Liver (tissue), 9 donors: Measurements from ENCODE around the gene PARP15. TPM values are rescaled to one million over a fixed set of nuclear protein-coding genes. Genes with fewer than 3 reads are reported as not detected.

Source experiments
- DNase-seq: peaks from one replicate; pipeline ENCODE4 v3.0.0-alpha.2; 2017; ENCODE audit warnings: low spot score
- H3K27ac ChIP-seq, 2 donors: one replicate each; pipeline ENCODE4 v1.7.0; 2013; ENCODE audit warnings: inconsistent platforms in 2 of 2, low read length in 2 of 2, control low read depth in 1 of 2, low read depth in 1 of 2, mild to moderate bottlenecking in 1 of 2
- H3K27me3 ChIP-seq, 4 donors: one replicate each; pipeline versions ENCODE4 v1.6.1 to v1.7.0; 2013; ENCODE audit warnings: low read length in 3 of 4, inconsistent platforms in 1 of 4, mild to moderate bottlenecking in 1 of 4, moderate library complexity in 1 of 4; ENCODE audit not compliant: control insufficient read depth in 4 of 4, insufficient read depth in 4 of 4
- H3K36me3 ChIP-seq, 4 donors: one replicate each; pipeline versions ENCODE4 v1.6.1 to v1.7.0; 2013; ENCODE audit warnings: low read length in 3 of 4, mild to moderate bottlenecking in 3 of 4, low read depth in 1 of 4, moderate library complexity in 1 of 4; ENCODE audit not compliant: control insufficient read depth in 4 of 4, insufficient read depth in 3 of 4
- H3K4me1 ChIP-seq, 4 donors: one replicate each; pipeline versions ENCODE4 v1.6.1 to v1.7.0; 2013; ENCODE audit warnings: low read length in 3 of 4, mild to moderate bottlenecking in 3 of 4, moderate library complexity in 1 of 4; ENCODE audit not compliant: control insufficient read depth in 4 of 4, insufficient read depth in 4 of 4
- H3K4me3 ChIP-seq, 3 donors: one replicate each; pipeline versions ENCODE4 v1.6.1 to v1.7.0; 2013; ENCODE audit warnings: low read length in 3 of 3, control low read depth in 1 of 3, low read depth in 1 of 3, mild to moderate bottlenecking in 1 of 3
- H3K9ac ChIP-seq, 2 donors: one replicate each; pipeline ENCODE4 v1.7.0; 2013; ENCODE audit warnings: low read length in 2 of 2, mild to moderate bottlenecking in 2 of 2, moderate library complexity in 2 of 2, control low read depth in 1 of 2, low read depth in 1 of 2
- H3K9me3 ChIP-seq, 4 donors: one replicate each; pipeline versions ENCODE4 v1.6.1 to v1.7.0; 2013; ENCODE audit warnings: low read length in 3 of 4; ENCODE audit not compliant: control insufficient read depth in 4 of 4
- EGR1 ChIP-seq, 2 donors: IDR thresholded peaks; 2 replicates each; pipeline ENCODE4 v1.6.1; 2016 to 2018; ENCODE audit warnings: antibody characterized with exemption in 2 of 2, low read depth in 2 of 2
- FOXA1 ChIP-seq: IDR thresholded peaks from 2 replicates; pipeline ENCODE4 v1.6.1; 2016; ENCODE audit warnings: antibody characterized with exemption
- FOXA2 ChIP-seq: IDR thresholded peaks from 2 replicates; pipeline ENCODE4 v1.6.1; 2016; ENCODE audit warnings: antibody characterized with exemption
- GABPA ChIP-seq, 2 donors: IDR thresholded peaks in 1 of 2; conservative IDR thresholded peaks in 1 of 2; 2 replicates each; pipeline ENCODE4 v1.6.1; 2016; ENCODE audit warnings: antibody characterized with exemption in 2 of 2, mild to moderate bottlenecking in 1 of 2, moderate library complexity in 1 of 2
- JUND ChIP-seq, 2 donors: IDR thresholded peaks; 2 replicates each; pipeline ENCODE4 v1.6.1; 2016; ENCODE audit warnings: antibody characterized with exemption in 2 of 2
- NR2F2 ChIP-seq: IDR thresholded peaks from 2 replicates; pipeline ENCODE4 v1.6.1; 2016; ENCODE audit warnings: antibody characterized with exemption
- RAD21 ChIP-seq, 2 donors: IDR thresholded peaks; 2 replicates each; pipeline ENCODE4 v1.6.1; 2016; ENCODE audit warnings: antibody characterized with exemption in 2 of 2, mild to moderate bottlenecking in 2 of 2
- SP1 ChIP-seq: IDR thresholded peaks from 2 replicates; pipeline ENCODE4 v1.6.1; 2018; ENCODE audit warnings: antibody characterized with exemption, mild to moderate bottlenecking
- TAF1 ChIP-seq: conservative IDR thresholded peaks from 2 replicates; pipeline ENCODE4 v1.6.1; 2016; ENCODE audit warnings: antibody characterized with exemption, mild to moderate bottlenecking
- YY1 ChIP-seq: IDR thresholded peaks from 2 replicates; pipeline ENCODE4 v1.6.1; 2016; ENCODE audit warnings: antibody characterized with exemption, mild to moderate bottlenecking
- WGBS: extraction: QIAGEN DNeasy Blood & Tissue Kit; methylation state at CpG from one replicate; pipeline ENCODE4 v1.1.7; 2013; 5-methylcytosine and 5-hydroxymethylcytosine counted together
- polyA plus RNA-seq, 2 donors: library from polyadenylated mRNA; stranded (reverse) in 1 of 2; unstranded in 1 of 2; fragments of 200-250 nt in 1 of 2; fragments of >200 nt in 1 of 2; fragmentation: Nextera tagmentation in 1 of 2; extraction: Ambion mirVana in 1 of 2; gene quantifications; one replicate each; pipeline versions ENCODE4 v1.2.1 to v1.2.3, GENCODE V29; 2013 to 2015
- total RNA-seq, 2 donors: library from RNA; depleted of rRNA; stranded (reverse); fragments of >200 nt; gene quantifications; one replicate each; pipeline ENCODE4 v1.2.3, GENCODE V29; 2014
- TF ChIP-seq, protein P1 (sequence below): IDR thresholded peaks from 2 replicates; pipeline ENCODE4 v1.6.1; 2016; ENCODE audit warnings: antibody characterized with exemption
- TF ChIP-seq, protein P2 (sequence below): fragments of 150-350 bp; IDR thresholded peaks from 2 replicates; pipeline ENCODE4 v1.5.1; 2017; ENCODE audit warnings: improper control_type of control experiment, low read depth, low read length; ENCODE audit not compliant: missing input control
- TF ChIP-seq, protein P3 (sequence below): IDR thresholded peaks from 2 replicates; pipeline ENCODE4 v1.6.1; 2016; ENCODE audit warnings: antibody characterized with exemption
- donor health status: healthy.
- donor health status: healthy.
- donor health status: healthy.
- donor health status: healthy.
- donor health status: healthy.

PARP15 gene
- total and polyA plus RNA-seq, 4 donors: 0.28 to 3.3 (median 2.5) TPM

DNA sequence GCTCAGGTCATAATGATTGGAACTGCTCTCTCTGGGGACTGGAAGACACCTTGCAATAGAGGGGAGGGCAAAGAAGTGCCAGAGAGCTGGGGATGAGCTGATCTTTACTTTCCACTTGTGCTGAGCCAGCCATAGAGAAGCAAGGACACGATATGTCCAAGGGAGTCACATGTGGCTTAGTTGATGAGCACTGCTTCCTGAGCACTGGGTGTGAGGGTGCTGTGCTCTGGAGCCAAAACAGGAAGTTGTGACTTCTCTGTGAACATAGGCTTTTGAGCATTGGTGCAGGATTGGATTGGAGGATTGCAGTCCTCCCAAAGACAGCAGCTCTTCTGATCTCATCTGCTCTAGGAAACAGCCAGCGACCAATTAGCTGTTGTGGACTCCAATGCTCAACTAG lies 109.8 kb downstream of the PARP15 start:
- DNase-seq: no peak
- Histone ChIP-seq H3K27ac (no peak overlapping the region), H3K27me3 (no peaks in the 10 kb centered on the region), H3K36me3 (peaks cover 0 to 29% (median 18%) of the 10 kb centered on the region in 4 donors), H3K9me3 (no peaks in the 10 kb centered on the region), H3K4me3 (no peak overlapping the region), H3K4me1 (peaks cover 1 to 22% (median 11%) of the 10 kb centered on the region in 4 donors), H3K9ac (no peak overlapping the region)
- TF ChIP-seq TAF1 (no peak), YY1 (no peak), JUND (IDR thresholded peaks at IDR 0.05) (no peak), FOXA1 (no peak), FOXA2 (no peak), EGR1 (IDR thresholded peaks at IDR 0.05; ENCODE audit: low read depth in 2 of 2) (no peak), NR2F2 (no peak), SP1 (no peak), RAD21 (IDR thresholded peaks at IDR 0.05) (no peak), GABPA (IDR thresholded peaks at IDR 0.05 in 1 of 2, conservative IDR thresholded peaks at IDR 0.05 in 1 of 2) (no peak)
- TF ChIP-seq, protein P1, sequence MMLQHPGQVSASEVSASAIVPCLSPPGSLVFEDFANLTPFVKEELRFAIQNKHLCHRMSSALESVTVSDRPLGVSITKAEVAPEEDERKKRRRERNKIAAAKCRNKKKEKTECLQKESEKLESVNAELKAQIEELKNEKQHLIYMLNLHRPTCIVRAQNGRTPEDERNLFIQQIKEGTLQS: no peak
- TF ChIP-seq, protein P2, sequence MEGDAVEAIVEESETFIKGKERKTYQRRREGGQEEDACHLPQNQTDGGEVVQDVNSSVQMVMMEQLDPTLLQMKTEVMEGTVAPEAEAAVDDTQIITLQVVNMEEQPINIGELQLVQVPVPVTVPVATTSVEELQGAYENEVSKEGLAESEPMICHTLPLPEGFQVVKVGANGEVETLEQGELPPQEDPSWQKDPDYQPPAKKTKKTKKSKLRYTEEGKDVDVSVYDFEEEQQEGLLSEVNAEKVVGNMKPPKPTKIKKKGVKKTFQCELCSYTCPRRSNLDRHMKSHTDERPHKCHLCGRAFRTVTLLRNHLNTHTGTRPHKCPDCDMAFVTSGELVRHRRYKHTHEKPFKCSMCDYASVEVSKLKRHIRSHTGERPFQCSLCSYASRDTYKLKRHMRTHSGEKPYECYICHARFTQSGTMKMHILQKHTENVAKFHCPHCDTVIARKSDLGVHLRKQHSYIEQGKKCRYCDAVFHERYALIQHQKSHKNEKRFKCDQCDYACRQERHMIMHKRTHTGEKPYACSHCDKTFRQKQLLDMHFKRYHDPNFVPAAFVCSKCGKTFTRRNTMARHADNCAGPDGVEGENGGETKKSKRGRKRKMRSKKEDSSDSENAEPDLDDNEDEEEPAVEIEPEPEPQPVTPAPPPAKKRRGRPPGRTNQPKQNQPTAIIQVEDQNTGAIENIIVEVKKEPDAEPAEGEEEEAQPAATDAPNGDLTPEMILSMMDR: no peak
- TF ChIP-seq, protein P3, sequence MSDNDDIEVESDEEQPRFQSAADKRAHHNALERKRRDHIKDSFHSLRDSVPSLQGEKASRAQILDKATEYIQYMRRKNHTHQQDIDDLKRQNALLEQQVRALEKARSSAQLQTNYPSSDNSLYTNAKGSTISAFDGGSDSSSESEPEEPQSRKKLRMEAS: no peak
- 86% methylated on average over 2 of the region's 2 CpGs for WGBS

Other genes starting within 250 kb of the PARP15 start
- gene MIX23, start 194.4 kb upstream of the PARP15 start, total RNA-seq: 10 to 100 TPM; 14.0 to 17.4 TPM
- 10 to 100 TPM; 16.1 to 19.6 TPM for gene MIX23, start 194.4 kb upstream of the PARP15 start, polyA plus RNA-seq
- 10 to 100 TPM; 16.6 to 17.4 TPM for gene FAM162A, start 193.5 kb upstream of the PARP15 start, total RNA-seq
- 100 to 1,000 TPM in 1 of 2 donors, 10 to 100 TPM in 1; 41.7 to 160 TPM for gene FAM162A, start 193.5 kb upstream of the PARP15 start, polyA plus RNA-seq
- 1 to 10 TPM; 2.3 to 3.7 TPM for gene WDR5B, start 161.6 kb upstream of the PARP15 start, total RNA-seq
- gene WDR5B, start 161.6 kb upstream of the PARP15 start, polyA plus RNA-seq: 1 to 10 TPM; 1.8 TPM
- 10 to 100 TPM; 23.7 to 42.0 TPM for gene KPNA1, start 62.7 kb upstream of the PARP15 start, total RNA-seq
- 10 to 100 TPM; 20.7 to 23.3 TPM for gene KPNA1, start 62.7 kb upstream of the PARP15 start, polyA plus RNA-seq
- gene PARP9, start 13.3 kb upstream of the PARP15 start, total RNA-seq: 10 to 100 TPM; 39.3 to 74.0 TPM
- gene PARP9, start 13.3 kb upstream of the PARP15 start, polyA plus RNA-seq: 10 to 100 TPM; 34.8 to 58.6 TPM
- 10 to 100 TPM; 29.4 to 44.5 TPM for gene DTX3L, start 13.3 kb upstream of the PARP15 start, total RNA-seq
- gene DTX3L, start 13.3 kb upstream of the PARP15 start, polyA plus RNA-seq: 10 to 100 TPM; 16.9 to 17.6 TPM
- gene PARP14, start 103.2 kb downstream of the PARP15 start, total RNA-seq: 10 to 100 TPM; 33.7 to 79.7 TPM
- 10 to 100 TPM; 13.1 to 13.2 TPM for gene PARP14, start 103.2 kb downstream of the PARP15 start, polyA plus RNA-seq
- gene HSPBAP1, start 216.2 kb downstream of the PARP15 start, total RNA-seq: 1 to 10 TPM; 3.7 to 5.3 TPM
- 1 to 10 TPM; 2.2 to 4.2 TPM for gene HSPBAP1, start 216.2 kb downstream of the PARP15 start, polyA plus RNA-seq
- gene SLC49A4, start 217.4 kb downstream of the PARP15 start, total RNA-seq: 10 to 100 TPM in 1 of 2 donors, 1 to 10 TPM in 1; 7.7 to 11.1 TPM
- gene SLC49A4, start 217.4 kb downstream of the PARP15 start, polyA plus RNA-seq: 1 to 10 TPM; 3.3 to 5.0 TPM